Measurements from ENCODE around the gene ENOX1. TPM values are rescaled to one million over a fixed set of nuclear protein-coding genes. Genes with fewer than 3 reads are reported as not detected.

ENOX1 gene
- polyA plus RNA-seq, 2 of the 4 experiments (the other 2 are of a cell fraction): 0.28 to 0.41 TPM

GRCh38 chr13:43205416-43205815 lies 581.4 kb downstream of the ENOX1 start:
- POLR2A ChIA-PET: no interaction called here
- Histone ChIP-seq H3K9me3 (no peaks in the 10 kb centered on the region), H3K4me2 (no peak overlapping the region), H3K27ac (no peak overlapping the region), H3K4me3 (no peak overlapping the region), H3K4me1 (no peaks in the 10 kb centered on the region)
- DNase-seq (ENCODE audit: low read depth in 1 of 2, low spot score in 1 of 2): no peak
- 83% methylated on average over 4 of the region's 4 CpGs for WGBS (ENCODE audit: missing lambda C conversion rate)
- TF ChIP-seq CTCF (IDR thresholded peaks at IDR 0.05) (no peak), FOSB (CRISPR knock-in tag; IDR thresholded peaks at IDR 0.05) (no peak), HES2 (IDR thresholded peaks at IDR 0.05) (no peak), RAD21 (conservative IDR thresholded peaks at IDR 0.05 in 1 of 2, IDR thresholded peaks at IDR 0.05 in 1 of 2) (no peak), TP53 (CRISPR knock-in tag; IDR thresholded peaks at IDR 0.05) (no peak), CHD2 (IDR thresholded peaks at IDR 0.05; ENCODE audit: low read length, partially characterized antibody) (no peak), FOXS1 (CRISPR knock-in tag; IDR thresholded peaks at IDR 0.05) (no peak), POLR2A (IDR thresholded peaks at IDR 0.05; ENCODE audit: low read length) (no peak), RFX5 (IDR thresholded peaks at IDR 0.05) (no peak)
- FAIRE-seq: no peak
- no peak for ATAC-seq
- CTCF ChIA-PET: no interaction called here

- no peaks in the 10 kb centered on the region for H3K9me3 ChIP-seq
- DNase-seq (ENCODE audit: low read depth in 1 of 2, low spot score in 1 of 2): no peak
- H3K4me2 ChIP-seq: no peak overlapping the region
- no peak for FAIRE-seq
- no peak for ATAC-seq
- ChIA-PET CTCF (no interaction called here), POLR2A (no interaction called here)
- no peak for TF ChIP-seq NFE2L2 (conservative IDR thresholded peaks at IDR 0.05; ENCODE audit: low read length)
- TF ChIP-seq HOXA7 (CRISPR knock-in tag; IDR thresholded peaks at IDR 0.05): no peak
- no peak for TF ChIP-seq HOXB13 (CRISPR knock-in tag; IDR thresholded peaks at IDR 0.05; ENCODE audit: low read depth)
- TF ChIP-seq ZNF302 (CRISPR knock-in tag; IDR thresholded peaks at IDR 0.05): no peak
- no peak for TF ChIP-seq POLR2A (IDR thresholded peaks at IDR 0.05; ENCODE audit: low read length)
- no peak for TF ChIP-seq HEYL (CRISPR knock-in tag; IDR thresholded peaks at IDR 0.05)
- no peak for TF ChIP-seq JUNB (IDR thresholded peaks at IDR 0.05)
- TF ChIP-seq MAZ (IDR thresholded peaks at IDR 0.05; ENCODE audit: borderline replicate concordance, low read depth, low read length): no peak
- TF ChIP-seq ZSCAN20 (CRISPR knock-in tag; IDR thresholded peaks at IDR 0.05): no peak
- no peak for TF ChIP-seq HDAC2 (IDR thresholded peaks at IDR 0.05)
- TF ChIP-seq RARB (CRISPR knock-in tag; IDR thresholded peaks at IDR 0.05): no peak
- no peak for TF ChIP-seq HES2 (IDR thresholded peaks at IDR 0.05)
- no peak for TF ChIP-seq SMC3 (IDR thresholded peaks at IDR 0.05)
- 79% methylated on average over 2 of the region's 2 CpGs for WGBS (ENCODE audit: missing lambda C conversion rate)
- no peak overlapping the region for H3K4me3 ChIP-seq
- no peak overlapping the region for H3K27ac ChIP-seq
- no peaks in the 10 kb centered on the region for H3K4me1 ChIP-seq
These were observed 582.2 kb downstream of the ENOX1 start for GRCh38 chr13:43204591-43204990.

- Histone ChIP-seq H3K9me3 (no peaks in the 10 kb centered on the region), H3K4me2 (no peak overlapping the region), H3K4me1 (no peaks in the 10 kb centered on the region), H3K27ac (no peak overlapping the region), H3K4me3 (no peak overlapping the region)
- ATAC-seq: no peak
- no peak for TF ChIP-seq JUN (IDR thresholded peaks at IDR 0.05)
- no peak for TF ChIP-seq SREBF2 (IDR thresholded peaks at IDR 0.05)
- no peak for TF ChIP-seq SMC3 (IDR thresholded peaks at IDR 0.05)
- TF ChIP-seq CHD4 (IDR thresholded peaks at IDR 0.05; ENCODE audit: borderline replicate concordance): no peak
- TF ChIP-seq RFX5 (IDR thresholded peaks at IDR 0.05): no peak
- no peak for TF ChIP-seq CBX8 (IDR thresholded peaks at IDR 0.05)
- TF ChIP-seq MAX (IDR thresholded peaks at IDR 0.05): no peak
- no peak for TF ChIP-seq ZNF302 (CRISPR knock-in tag; IDR thresholded peaks at IDR 0.05)
- no peak for TF ChIP-seq NR3C1 (IDR thresholded peaks at IDR 0.05)
- TF ChIP-seq TFCP2L1 (CRISPR knock-in tag; IDR thresholded peaks at IDR 0.05): no peak
- TF ChIP-seq NFE2L2 (conservative IDR thresholded peaks at IDR 0.05; ENCODE audit: low read length): no peak
- TF ChIP-seq KDM5A (IDR thresholded peaks at IDR 0.05): no peak
- no peak for TF ChIP-seq RCOR1 (IDR thresholded peaks at IDR 0.05; ENCODE audit: low read depth, low read length)
- TF ChIP-seq EHMT2 (IDR thresholded peaks at IDR 0.05; ENCODE audit: low read depth): no peak
- TF ChIP-seq ZFP36 (IDR thresholded peaks at IDR 0.05; ENCODE audit: borderline replicate concordance, partially characterized antibody): no peak
- no peak for TF ChIP-seq ATOH8 (CRISPR knock-in tag; IDR thresholded peaks at IDR 0.05; ENCODE audit: low read depth)
- no peak for TF ChIP-seq MAZ (IDR thresholded peaks at IDR 0.05; ENCODE audit: borderline replicate concordance, low read depth, low read length)
- 10% methylated on average over 1 of the region's 1 CpG for WGBS (ENCODE audit: missing lambda C conversion rate)
- DNase-seq (ENCODE audit: low read depth in 1 of 2, low spot score in 1 of 2): no peak
- ChIA-PET POLR2A (no interaction called here), CTCF (no interaction called here)
- no peak for FAIRE-seq
These were observed 583.0 kb downstream of the ENOX1 start for GRCh38 chr13:43203781-43204180.
